HG03565 (cell line): ENCODE measurements around the gene NPBWR2.
"Not testable (repeated sequence)": the region's sequence is repeated elsewhere in the genome, so short reads cannot be mapped to it uniquely, and the experiment has no call there.

ENCODE experiments used
- ATAC-seq: cut with Tn5 transposase; IDR thresholded peaks from one replicate; pipeline ENCODE4 v1.9.1; 2021; ENCODE audit warnings: mild to moderate bottlenecking, moderate library complexity; ENCODE audit not compliant: unreplicated experiment

Gene NPBWR2

GRCh38 chr20:64104667-64105451 lies 2.5 kb downstream of the NPBWR2 start:
- no peak for ATAC-seq

DNA sequence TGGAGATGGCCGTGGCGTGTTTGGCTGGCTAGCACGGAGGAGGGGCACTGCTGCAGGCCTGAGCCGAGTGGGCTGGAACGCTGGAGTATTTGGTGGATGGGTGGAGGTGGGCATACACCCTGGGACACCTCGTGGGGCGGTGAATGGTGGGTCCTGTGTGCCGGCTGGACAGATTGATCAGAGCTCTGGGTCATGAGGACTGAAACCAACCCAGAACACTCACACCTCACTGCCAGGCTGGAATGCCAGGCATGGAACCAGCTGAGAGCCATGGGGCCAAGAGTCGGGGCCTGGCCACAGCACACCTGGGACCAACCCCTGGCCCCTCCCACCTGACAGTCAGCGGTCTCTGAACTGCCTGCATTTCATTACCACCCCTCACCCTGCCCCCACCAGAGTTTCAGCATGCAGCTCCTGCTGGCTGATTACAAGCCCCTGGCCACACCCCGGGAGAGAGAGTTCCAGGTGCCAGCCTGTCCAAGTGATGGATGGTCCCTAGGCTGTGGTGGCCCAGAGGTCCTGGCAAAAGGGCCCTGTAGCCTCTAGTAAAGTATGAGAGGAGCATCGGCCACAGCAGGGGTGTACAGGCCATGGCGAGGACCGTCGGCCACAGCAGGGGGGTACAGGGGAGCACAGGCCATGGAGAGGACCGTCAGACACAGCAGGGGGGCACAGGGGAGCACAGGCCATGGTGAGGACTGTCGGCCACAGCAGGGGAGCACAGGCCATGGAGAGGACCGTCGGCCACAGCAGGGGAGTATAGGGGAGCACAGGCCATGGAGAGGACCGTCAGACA lies 3.3 kb downstream of the NPBWR2 start:
- ATAC-seq: no peak

DNA sequence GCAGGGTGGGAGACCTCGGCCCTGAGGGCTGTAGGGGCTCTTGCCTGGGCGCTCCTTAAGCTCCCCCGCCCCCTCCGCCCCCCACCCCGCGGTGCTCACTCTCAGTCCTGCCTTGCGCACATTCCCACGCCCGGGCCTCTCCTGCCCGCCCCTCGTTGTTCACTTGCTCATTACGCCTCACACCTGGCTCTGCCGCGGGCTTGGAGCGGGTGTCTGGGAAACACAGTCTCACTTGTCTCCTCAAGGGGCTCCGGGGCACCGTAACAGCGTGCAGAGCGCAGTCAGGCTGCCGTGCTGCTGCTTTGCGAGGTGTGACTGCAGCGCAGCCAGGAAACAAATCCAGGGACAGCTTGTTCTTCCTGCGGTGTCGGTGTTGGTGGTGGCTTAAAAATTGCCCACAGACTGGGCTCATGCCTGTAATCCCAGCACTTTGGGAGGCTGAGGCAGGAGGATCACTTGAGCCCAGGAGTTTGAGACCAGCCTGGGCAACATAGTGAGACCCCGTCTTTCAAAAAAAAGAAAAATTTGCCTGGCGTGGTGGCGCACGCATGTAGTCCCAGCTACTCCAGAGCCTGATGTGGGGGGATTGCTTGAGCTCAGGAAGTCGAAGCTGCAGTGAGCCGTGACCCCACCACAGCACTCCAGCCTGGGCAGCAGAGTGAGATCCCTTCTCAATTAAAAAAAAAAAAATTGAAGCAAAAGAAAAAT lies 4.6 kb downstream of the NPBWR2 start:
- ATAC-seq: no peak

DNA sequence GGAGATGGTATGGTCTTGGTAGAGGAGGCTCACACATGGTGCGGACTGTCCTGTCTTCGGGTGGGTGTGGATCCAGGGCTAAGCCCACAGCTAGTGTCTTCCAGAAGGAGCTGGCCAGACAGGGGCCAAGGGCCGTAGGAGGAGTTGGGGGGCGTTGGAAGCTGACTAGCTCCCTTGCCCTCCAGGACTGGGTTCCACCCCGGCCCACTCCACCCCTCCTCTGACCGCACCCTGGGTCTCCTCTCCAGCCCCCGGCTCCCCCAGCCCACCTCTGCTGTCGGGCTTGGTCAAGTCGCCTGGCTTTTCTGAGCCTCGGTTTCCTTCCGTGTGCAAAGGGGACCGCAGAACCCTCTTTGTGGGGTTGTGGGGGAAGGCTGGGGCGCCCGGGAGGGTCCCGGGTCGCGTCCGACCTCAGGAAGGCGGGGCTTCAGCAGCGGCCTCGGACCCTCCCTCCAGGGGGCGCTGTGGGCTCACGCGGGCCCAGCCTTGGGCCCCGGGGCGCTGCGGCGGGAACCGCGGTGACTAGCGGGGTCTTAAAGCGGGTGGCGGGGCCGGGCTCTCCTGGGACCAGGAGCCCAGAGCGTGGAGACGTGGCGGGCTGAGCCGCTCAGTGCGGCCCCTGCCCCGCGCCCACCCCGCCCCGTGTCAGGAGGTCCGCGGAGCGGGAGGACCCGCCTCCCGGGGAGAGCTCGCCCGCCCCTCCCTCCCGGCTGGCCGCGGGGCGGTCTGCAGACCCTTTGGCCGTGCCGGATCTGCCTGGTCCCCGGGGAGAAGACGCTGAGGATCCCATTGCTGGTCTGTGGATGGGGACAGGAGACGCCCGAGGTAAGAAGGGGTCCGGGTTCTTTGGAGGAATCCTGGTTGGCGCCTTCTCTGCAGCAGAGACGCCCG lies 5.4 kb downstream of the NPBWR2 start:
- no peak for ATAC-seq

- no peak for ATAC-seq
Measured at GRCh38 chr20:64100946-64101688, 6.2 kb downstream of the NPBWR2 start.

DNA sequence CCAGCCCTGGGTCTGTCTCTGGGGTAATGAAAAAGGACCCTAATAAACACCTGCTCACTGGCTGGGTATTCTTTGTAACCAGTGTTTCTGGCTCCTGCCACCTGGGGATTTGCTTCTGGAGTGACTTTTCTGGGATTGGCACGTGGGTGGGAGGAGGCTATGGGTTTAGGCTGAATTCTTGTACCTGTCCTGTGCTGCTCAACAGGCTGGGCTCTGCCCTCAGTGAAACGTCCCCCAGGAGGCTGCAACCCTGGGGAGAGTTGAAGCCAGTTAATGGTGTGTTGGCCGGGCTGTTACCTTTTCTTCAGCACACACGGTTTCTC lies 6.8 kb downstream of the NPBWR2 start:
- ATAC-seq: no peak

DNA sequence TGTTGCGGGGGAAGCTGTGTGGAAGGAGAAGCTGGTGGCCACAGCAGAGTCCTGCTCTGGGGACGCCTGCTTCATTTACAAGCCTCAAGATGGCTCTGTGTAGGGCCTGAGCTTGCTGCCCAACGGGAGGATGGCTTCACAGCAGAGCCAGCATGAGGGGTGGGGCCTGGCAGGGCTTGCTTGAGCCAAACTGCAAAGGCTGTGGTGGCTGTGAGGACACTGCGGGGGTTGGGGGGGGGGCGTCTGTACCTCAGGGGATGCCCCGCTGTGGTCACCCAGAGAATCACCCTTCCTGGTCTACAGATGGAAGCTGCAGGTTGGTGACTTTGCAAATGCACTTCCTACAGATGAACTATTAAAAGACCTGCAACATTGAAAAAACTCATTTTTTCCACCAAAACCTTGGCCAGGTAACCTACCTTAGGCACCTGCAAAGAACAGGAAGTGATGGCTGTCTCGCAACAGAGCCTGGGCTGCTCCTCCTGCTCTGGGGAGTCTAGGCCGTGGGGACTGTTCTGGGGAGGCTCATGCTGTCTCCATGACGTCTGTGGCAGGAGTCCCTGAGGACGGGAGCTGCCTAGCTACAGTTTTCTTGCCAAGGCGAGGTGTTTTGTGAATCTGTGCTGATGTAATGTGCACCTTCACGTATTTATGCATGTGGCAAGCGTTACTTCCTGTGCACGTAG lies 7.3 kb downstream of the NPBWR2 start:
- ATAC-seq: no peak

GRCh38 chr20:64099086-64099786 lies 8.1 kb downstream of the NPBWR2 start:
- no peak for ATAC-seq

DNA sequence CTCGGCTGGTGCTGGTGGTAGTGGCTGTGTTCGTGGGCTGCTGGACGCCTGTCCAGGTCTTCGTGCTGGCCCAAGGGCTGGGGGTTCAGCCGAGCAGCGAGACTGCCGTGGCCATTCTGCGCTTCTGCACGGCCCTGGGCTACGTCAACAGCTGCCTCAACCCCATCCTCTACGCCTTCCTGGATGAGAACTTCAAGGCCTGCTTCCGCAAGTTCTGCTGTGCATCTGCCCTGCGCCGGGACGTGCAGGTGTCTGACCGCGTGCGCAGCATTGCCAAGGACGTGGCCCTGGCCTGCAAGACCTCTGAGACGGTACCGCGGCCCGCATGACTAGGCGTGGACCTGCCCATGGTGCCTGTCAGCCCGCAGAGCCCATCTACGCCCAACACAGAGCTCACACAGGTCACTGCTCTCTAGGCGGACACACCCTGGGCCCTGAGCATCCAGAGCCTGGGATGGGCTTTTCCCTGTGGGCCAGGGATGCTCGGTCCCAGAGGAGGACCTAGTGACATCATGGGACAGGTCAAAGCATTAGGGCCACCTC lies 8.8 kb downstream of the NPBWR2 start:
- ATAC-seq: no peak

DNA sequence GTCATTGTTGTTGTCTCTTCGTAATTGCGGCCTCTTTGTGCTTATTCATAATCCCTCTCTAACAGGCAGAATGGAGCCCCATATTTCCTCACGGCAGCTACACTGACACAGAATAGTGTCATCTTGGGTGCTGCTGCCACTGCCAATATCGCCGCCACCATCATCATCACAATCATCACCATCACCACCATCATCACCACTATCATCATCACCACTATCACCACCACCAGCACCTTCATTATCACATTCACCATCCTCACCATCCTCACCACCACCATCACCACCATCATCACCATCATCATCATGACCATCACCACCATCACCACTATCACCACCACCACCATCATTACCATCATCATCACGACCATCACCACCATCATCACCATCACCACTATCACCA lies 10.8 kb downstream of the NPBWR2 start:
- ATAC-seq: no peak

GRCh38 chr20:64095927-64096326 lies 11.4 kb downstream of the NPBWR2 start:
- ATAC-seq: no peak

DNA sequence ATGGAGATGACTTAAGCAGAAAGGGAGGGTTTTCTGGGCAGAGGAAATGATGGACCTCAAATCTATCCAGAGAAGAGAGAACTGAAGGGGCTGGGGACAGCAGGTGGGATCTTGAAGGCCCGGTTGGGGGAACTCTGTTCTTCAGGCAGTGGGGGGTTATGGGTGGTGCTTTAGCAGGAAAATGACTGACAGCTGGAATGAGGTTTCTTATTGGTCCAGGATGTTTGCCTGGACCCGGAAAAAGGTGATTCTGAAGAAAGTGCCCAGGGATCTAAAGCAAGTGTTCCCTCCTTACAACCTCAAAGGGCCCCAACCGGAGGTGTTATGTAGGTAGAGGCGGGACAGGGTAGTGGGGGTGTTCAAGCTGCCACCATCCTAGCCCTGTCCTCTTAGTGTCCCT lies 11.9 kb downstream of the NPBWR2 start:
- no peak for ATAC-seq

- ATAC-seq: no peak
Measured at GRCh38 chr20:64093013-64093503, 14.3 kb downstream of the NPBWR2 start.

GRCh38 chr20:64092258-64093012 lies 14.9 kb downstream of the NPBWR2 start:
- no peak for ATAC-seq

GRCh38 chr20:64091770-64092169 lies 15.6 kb downstream of the NPBWR2 start:
- no peak for ATAC-seq

GRCh38 chr20:64091340-64091739 lies 16.0 kb downstream of the NPBWR2 start:
- ATAC-seq: no peak

GRCh38 chr20:64090165-64090564 lies 17.2 kb downstream of the NPBWR2 start:
- no peak for ATAC-seq

DNA sequence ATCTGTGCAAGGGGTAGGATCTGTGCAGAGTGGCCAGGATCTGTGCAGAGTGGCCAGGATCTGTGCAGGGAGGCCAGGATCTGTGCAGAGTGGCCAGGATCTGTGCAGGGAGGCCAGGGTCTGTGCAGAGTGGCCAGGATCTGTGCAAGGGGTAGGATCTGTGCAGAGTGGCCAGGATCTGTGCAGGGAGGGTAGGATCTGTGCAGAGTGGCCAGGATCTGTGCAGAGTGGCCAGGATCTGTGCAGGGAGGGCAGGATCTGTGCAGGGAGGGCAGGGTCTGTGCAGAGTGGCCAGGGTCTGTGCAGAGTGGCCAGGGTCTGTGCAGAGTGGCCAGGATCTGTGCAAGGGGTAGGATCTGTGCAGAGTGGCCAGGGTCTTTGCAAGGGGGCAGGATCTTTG lies 18.8 kb downstream of the NPBWR2 start:
- ATAC-seq: not testable (repeated sequence)
